H1 (cell line): ENCODE results near the gene SOX10. TPM values are rescaled to one million over a fixed set of nuclear protein-coding genes. Genes with fewer than 3 reads are reported as not detected.

ENCODE experiments used
- CHD7 ChIP-seq: fragments of 300-600 bp; sonication (generic); IDR thresholded peaks from 2 replicates; pipeline ENCODE4 v1.7.1; 2012; ENCODE audit warnings: low read length, moderate library complexity, mild to moderate bottlenecking, inconsistent platforms; ENCODE audit not compliant: insufficient replicate concordance
- EZH2 ChIP-seq: fragments of 200-600 bp; sonication (generic); IDR thresholded peaks from 2 replicates; pipeline ENCODE4 v1.7.1; 2012; ENCODE audit warnings: low read depth, mild to moderate bottlenecking, moderate library complexity, low read length, inconsistent platforms; ENCODE audit not compliant: severe bottlenecking
- NANOG ChIP-seq: IDR thresholded peaks from 2 replicates; pipeline ENCODE4 v1.6.1; 2011; ENCODE audit warnings: low read length, low read depth, mild to moderate bottlenecking, inconsistent platforms; ENCODE audit not compliant: insufficient read depth, poor library complexity, severe bottlenecking
- POLR2AphosphoS5 ChIP-seq: IDR thresholded peaks from 2 replicates; pipeline ENCODE4 v1.6.1; 2011; ENCODE audit warnings: low read depth, low read length
- SAP30 ChIP-seq: fragments of 300-600 bp; sonication (generic); IDR thresholded peaks from 2 replicates; pipeline ENCODE4 v1.7.1; 2012; ENCODE audit warnings: low read length, moderate library complexity, mild to moderate bottlenecking, inconsistent platforms; ENCODE audit not compliant: insufficient read depth, insufficient replicate concordance
- SP4 ChIP-seq: IDR thresholded peaks from 2 replicates; pipeline ENCODE4 v1.6.1; 2012; ENCODE audit warnings: low read length, inconsistent platforms
- polyA plus RNA-seq, 7 experiments: library from polyadenylated mRNA; depleted of rRNA in 3 of 7; stranded (reverse) in 5 of 7; unstranded in 2 of 7; fragments of >200 nt in 5 of 7; fragments of 200-250 nt in 2 of 7; gene quantifications; 1 replicate in 5 of 7; 2 replicates in 1 of 7; 4 replicates in 1 of 7; pipeline versions ENCODE4 v1.2.1 to v1.2.3, GENCODE V29; 2011 to 2013; ENCODE audit warnings: missing spikeins in 2 of 7, mixed read lengths in 2 of 7
- total RNA-seq: library from RNA; stranded (reverse); fragmentation: NEBNext Ultra II Directional; extraction: Animal tissue kit (Norgen Biotek cat#: 25700); gene quantifications from 2 replicates; pipeline ENCODE4 v1.2.1, GENCODE V29; 2021

The SOX10 gene
- total and polyA plus RNA-seq, 2 of the 8 experiments (the other 6 are each of a cell fraction or from before 2014, with no cell fraction given), result 2.7 TPM

GRCh38 chr22:37932401-37932800 is 52.0 kb downstream of the SOX10 start (continued):
- TF ChIP-seq POLR2AphosphoS5 (no peak), SAP30 (no peak), SP4 (no peak), NANOG (no peak), EZH2 (no peak), CHD7 (no peak)
